Measurements from ENCODE around the gene MEN1. TPM values are rescaled to one million over a fixed set of nuclear protein-coding genes. Genes with fewer than 3 reads are reported as not detected.

The MEN1 gene
- total RNA-seq, 1 donor from 2014 or later: 16.1 TPM

DNA sequence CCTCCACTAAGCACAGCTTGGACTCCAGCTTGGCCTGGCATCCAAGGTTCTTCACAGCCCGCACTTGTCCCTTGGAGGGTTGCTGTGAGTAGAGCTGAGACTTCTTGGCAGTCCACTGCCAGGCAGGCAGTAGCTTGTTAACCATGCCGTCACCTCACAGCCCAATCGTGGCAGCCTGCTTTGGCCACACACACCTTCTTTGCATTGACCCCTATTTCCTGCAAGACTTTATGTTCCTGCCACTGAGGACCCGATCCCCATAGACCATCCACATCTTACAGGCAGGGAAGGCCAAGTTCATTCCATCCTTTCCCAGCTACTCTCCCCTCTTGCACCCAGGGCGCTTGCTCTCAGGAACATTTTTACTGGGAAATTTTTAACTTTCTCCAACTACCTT is 48.1 kb downstream of the MEN1 start:
- DNase-seq: no peak

DNA sequence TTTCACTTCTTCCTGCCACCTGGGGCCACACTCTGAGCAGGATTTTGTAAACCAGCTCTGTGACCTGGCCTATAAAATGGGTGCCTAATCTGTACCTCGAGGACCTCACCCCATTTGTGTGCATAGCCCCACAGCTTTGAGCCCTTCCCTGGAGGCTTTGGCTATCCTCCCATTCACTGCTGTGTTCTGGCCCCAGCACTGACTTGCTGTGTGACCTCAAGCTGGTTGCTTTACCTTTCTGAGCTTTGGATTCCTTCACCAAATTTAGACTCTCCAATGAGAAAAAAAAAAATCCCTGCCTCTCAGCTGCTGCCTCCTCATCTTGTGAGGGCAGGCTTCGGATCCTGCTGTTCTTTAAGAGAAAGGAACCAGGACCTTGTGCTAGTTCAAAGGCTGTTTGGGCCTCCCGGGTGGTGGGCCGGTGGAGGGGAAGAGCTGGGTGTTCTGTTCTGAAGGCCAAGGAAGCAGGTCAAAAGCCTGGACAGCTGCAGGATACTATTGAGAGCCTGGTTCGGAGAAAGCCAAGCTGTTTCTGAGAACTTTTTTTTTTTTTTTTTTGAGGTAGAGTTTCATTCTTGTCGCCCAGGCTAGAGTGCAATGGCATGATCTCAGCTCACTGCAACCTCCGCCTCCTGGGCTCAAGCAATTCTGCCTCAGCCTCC is 49.5 kb downstream of the MEN1 start:
- DNase-seq: peak; percentile 56

DNA sequence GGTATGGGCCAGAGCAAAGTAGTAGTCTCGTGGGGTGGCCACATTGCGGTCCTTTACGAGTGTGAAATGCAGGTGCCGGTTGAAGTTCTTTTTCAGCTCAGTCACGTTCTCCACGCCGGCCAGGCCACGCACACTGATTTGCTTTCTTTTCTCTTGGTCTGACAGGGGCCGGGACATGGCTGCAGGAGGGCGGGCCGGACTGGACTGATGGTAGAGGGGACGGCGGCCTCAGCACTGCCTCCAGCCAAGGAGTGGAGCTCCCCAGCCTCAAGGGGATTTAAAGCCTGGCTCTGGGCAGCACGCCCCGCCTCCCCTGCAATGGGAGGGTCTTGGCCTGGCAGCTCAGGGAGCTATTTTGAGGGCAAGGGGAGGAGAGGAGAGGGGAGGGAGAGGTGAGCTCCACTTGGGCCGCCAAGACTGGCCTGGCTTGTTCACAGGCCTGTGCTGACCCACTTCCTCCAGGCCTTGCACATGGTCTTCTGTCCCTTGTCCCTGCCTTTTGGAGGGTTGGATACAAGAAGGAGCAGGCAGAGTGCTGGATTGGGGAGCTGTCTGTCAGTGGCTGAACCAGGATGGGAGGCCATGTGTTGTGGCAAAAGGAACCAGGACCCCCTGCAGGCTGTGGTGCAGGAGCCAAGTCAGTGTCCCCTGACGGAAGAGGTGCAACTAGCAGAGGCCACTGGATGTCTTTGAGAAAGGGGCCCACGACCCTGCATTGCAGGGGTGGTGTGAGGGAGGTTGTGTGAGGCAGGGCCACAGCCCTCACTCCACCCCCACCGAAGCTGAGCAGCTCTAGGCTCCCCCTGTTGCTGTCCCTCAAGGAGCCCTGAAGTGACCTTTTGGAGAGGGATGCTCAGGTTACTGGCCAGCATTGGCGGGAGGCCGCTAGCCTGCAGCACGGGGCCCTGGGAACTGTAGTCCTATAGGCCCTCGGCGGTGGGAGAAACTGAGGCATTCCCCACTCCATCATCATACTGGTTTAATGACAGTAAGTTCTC is 50.3 kb downstream of the MEN1 start, which contains the start of gene PYGM:
Gene PYGM (minus strand): TSS at position 253 of the 998 bp plus-strand sequence. CDS start 76 bp downstream, at position 177.
- peak; percentile 90 for DNase-seq

DNA sequence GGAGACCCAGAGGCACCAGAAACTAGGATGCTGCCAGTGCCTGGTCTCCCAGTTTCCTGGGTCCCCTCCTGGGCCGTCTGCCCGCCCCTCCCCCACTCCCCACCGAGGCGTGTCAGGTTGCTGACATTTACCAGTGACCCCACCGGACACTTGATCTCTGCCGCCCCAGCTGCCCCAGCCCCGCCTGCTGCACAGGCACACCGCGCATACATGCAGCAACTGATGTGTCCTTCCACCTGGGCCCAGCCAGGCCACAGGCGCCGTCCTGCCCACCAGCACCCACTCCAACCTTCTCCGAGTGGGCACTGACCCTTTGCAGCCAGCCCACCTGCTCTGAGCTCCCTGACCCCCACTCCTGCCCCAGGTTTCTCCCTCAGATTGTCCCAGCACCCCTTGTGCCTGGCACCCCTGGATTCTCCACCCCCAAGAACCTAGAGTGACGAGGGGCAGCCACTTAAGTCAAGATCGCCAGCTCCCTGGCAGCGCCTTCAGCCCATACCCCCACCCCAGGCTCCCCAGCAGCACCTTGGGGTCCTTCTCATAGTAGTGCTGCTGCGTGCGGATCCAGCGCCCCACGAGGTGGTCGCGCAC is 51.1 kb downstream of the MEN1 start:
- DNase-seq: peak; percentile 40

DNA sequence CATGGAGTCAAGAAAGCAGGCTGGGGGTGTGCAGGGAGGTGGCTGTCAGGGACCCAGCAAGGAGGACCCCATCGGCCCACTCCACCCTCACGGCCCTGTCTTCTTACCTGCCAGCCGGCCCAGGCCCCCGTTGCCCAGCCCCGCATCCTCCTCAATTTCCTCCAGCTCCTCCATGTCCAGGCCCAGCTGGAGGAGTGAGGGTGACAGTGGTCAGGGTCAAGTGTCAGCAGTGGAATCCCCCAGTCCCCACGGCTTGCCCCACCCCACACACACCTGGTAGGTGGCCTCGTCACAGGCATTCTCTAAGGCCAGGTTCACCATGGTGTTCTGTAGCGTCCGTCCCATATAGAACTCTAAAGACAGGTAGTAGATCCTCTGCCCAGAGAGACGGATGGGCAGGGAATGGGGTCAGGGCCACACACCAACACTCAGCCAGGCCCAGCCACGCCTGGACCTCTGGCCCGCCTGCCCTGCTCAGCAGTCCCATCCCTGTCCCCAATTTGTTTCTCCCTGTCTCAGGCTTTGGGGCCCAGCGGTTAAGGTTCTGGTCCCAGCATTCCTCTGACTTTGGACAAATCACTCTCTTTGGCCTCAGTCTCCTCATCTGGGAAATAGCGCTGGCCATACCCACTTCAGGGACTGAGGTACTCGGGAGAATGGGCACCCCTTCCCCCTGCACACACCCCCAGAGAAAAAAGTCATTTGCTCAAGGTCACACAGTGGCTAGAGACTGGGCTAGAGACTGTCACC is 51.8 kb downstream of the MEN1 start:
- DNase-seq: no peak

DNA sequence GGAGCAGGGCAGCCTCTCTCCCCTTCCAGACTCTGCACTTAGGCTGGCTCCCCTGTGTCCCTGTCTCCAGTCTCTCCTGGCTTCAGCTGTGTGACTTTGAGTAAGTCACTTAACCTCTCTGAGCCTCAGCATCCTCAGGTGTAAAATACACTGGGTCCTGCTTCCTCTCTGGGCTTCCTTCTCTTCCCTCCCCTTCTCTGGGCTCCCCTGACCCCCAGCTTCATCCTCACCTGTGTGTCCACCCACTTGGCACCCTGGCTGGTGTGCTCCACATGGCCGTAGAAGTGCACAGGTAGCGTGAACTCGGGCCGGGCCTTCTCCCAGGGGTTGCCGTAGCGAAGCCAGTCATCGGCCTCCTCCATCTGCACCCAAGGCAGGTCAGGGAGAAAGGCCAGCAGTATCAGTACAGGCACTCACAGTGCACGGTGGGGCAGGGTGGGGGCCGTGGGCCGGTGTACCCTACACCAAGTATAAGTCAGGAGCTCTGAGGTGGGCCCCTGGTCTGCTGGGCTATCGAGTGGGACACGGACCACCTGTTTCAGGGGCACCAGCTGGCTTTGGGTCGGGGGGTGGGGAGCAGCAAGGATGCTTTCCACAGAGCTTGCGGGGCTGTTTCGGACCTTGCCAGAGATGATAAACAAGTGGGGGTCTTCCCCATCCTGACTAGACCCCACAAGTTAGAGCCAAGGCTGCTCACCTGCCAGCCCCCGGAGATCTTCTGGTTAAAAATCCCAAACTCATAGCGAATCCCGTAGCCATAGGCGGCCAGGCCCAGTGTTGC is 52.6 kb downstream of the MEN1 start:
- DNase-seq: no peak

DNA sequence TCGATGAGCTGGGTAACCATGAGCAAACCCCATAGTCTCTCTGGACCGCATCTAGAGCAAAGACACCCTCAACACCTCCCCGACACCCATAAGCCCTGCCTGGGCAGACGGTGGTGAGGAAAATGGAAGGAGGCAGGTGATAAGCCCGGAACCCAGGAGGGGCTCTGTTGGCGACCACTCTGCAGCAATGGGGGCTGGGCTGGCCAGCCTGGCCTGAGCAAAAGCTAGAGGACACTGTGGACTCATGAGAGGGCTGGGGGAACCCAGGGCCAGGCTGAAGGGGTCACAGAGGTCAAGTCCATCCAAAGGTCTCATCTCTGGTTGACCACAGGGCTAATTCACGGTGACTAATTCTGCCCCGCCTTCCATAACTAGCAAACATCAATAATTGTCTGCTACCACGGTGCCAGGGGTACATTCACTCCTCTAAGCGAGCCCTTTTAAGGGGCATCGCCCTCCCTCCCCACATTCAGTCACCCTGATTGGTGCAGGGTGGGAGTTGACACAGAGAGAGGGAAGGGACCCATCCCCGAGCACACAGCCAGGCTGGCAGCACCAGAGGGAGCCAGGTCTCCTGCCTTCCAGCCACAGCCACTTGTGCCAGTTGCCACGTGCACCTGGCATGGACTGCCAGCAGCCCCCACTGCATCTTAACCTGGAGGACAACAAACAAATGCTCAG is 54.5 kb downstream of the MEN1 start:
- DNase-seq: no peak

DNA sequence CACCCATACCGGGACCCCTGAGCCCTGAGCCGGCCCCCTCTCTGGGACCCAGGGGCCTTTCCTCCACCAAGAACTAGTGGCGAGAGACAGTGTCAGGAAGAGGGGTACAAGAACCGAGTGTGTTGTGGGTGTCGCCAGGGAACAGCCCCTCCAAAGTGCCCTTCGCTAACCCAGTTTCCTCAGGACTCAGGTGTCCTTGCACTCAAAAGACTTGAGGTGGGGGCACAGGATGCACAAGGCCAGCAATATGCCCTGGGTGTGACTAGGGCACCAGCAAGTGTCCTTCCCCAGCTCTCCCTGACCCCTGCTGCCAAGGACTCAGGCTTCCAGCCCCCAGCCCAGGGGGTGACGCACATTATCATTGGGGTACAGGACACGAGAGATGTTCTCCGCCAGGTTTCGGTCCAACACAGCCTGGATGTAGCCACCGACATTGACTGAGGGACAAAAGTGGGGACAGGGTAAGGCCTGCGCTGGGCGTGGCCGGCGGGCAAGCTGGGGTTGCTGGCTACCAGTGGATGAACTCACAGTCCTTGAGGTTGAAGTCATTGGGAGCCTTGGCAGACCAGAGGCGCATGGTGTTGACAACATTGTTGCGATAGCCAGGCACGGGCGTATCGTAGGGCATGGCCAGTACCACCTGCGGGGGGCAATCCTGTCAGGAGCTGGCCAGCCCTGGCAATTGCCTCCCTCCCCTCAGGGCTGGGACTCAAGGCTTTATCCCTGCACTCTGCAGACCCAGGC is 55.3 kb downstream of the MEN1 start:
- no peak for DNase-seq

DNA sequence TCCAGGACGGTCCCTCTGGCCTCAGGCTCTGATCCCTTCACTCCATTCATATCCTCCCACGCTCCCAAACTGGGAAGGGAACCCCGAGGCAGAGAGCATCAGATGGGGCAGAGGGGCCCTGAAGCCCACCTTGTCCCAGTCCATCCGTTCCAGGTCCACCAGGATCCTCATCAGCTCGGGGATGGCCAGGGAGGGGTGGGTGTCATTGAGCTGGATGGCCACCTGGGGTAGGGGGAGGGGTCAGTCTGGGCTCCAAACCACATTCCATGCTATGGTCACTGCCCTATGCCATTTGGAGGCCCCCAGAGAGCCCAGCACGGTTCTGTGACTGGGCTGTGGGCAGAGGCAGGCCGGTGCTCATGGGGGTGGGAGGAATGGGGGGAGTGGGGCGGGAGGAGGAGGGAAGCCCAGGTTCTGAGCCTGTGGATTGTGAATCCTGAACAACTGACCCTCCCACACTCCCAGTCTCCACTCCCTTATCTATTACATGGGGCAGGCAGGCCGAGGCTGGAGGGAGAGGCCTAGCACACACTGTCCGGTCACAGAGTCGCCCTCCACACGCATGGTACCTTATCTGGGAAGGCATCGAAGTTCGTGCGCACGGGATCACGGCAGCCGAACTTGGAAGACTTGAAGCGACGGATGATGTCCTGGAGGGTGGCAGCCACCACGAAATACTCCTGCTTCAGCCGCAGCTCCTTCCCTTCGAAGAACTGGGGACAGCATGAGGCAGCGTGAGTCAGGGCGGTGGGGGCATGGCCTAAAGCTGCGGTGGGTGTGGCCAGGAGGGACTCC is 56.0 kb downstream of the MEN1 start:
- DNase-seq: no peak

Other genes starting within 250 kb of the MEN1 start
- gene SLC22A12, start 219.3 kb downstream of the MEN1 start, total RNA-seq: not detected
- gene NRXN2, start 87.4 kb downstream of the MEN1 start, total RNA-seq: 13.8 TPM
- 30.8 TPM for gene RASGRP2, start 66.4 kb downstream of the MEN1 start, total RNA-seq
- gene PYGM, start 50.6 kb downstream of the MEN1 start, total RNA-seq: 584 TPM
- 121 TPM for gene SF1, start 32.0 kb downstream of the MEN1 start, total RNA-seq
- 13.1 TPM for gene MAP4K2, start 7.3 kb downstream of the MEN1 start, total RNA-seq
- 5.7 TPM for gene CDC42BPG, start 34.1 kb upstream of the MEN1 start, total RNA-seq
- gene EHD1, start 68.1 kb upstream of the MEN1 start, total RNA-seq: 86.0 TPM
- gene ATG2A, start 106.7 kb upstream of the MEN1 start, total RNA-seq: 13.3 TPM
- 6.1 TPM for gene PPP2R5B, start 114.1 kb upstream of the MEN1 start, total RNA-seq
- gene GPHA2, start 125.3 kb upstream of the MEN1 start, total RNA-seq: not detected
- gene MAJIN, start 161.6 kb upstream of the MEN1 start, total RNA-seq: not detected
- 0.21 TPM for gene BATF2, start 186.4 kb upstream of the MEN1 start, total RNA-seq
- gene ARL2, start 203.6 kb upstream of the MEN1 start, total RNA-seq: 131 TPM
- gene SNX15, start 216.9 kb upstream of the MEN1 start, total RNA-seq: 15.7 TPM
- 8.5 TPM for gene SAC3D1, start 230.7 kb upstream of the MEN1 start, total RNA-seq
- gene NAALADL1, start 248.0 kb upstream of the MEN1 start, total RNA-seq: 6.4 TPM

Measured in tongue (tissue), 2 donors.